GM21737 (cell line): ENCODE measurements around the gene TBXA2R.

ENCODE experiments used
- ATAC-seq: cut with Tn5 transposase; IDR thresholded peaks from one replicate; pipeline ENCODE4 v1.9.1; 2021; ENCODE audit warnings: mild to moderate bottlenecking, moderate library complexity; ENCODE audit not compliant: unreplicated experiment

The TBXA2R gene

GRCh38 chr19:3620817-3621547 lies 14.3 kb upstream of the TBXA2R start:
- no peak for ATAC-seq

- ATAC-seq, result no peak
These were observed 13.6 kb upstream of the TBXA2R start for GRCh38 chr19:3620145-3620816.

- no peak for ATAC-seq
These were observed 12.9 kb upstream of the TBXA2R start for GRCh38 chr19:3619631-3620012.

- no peak for ATAC-seq
These were observed 12.3 kb upstream of the TBXA2R start for GRCh38 chr19:3618811-3619630.

GRCh38 chr19:3618144-3618810 lies 11.6 kb upstream of the TBXA2R start:
- ATAC-seq, result no peak

GRCh38 chr19:3617463-3617862 lies 10.8 kb upstream of the TBXA2R start:
- ATAC-seq, result no peak

- ATAC-seq, result no peak
These were observed 9.0 kb upstream of the TBXA2R start for GRCh38 chr19:3615524-3616135.

GRCh38 chr19:3614858-3615505 lies 8.3 kb upstream of the TBXA2R start:
- ATAC-seq, result no peak

- ATAC-seq, result no peak
These were observed 7.4 kb upstream of the TBXA2R start for GRCh38 chr19:3613818-3614661.

- ATAC-seq, result no peak
These were observed 6.4 kb upstream of the TBXA2R start for GRCh38 chr19:3612901-3613741.

GRCh38 chr19:3612330-3612729 lies 5.7 kb upstream of the TBXA2R start:
- ATAC-seq, result no peak

GRCh38 chr19:3611841-3612240 lies 5.2 kb upstream of the TBXA2R start:
- no peak for ATAC-seq

- ATAC-seq, result no peak
These were observed 4.4 kb upstream of the TBXA2R start for GRCh38 chr19:3610745-3611717.

GRCh38 chr19:3609779-3610719 lies 3.4 kb upstream of the TBXA2R start:
- no peak for ATAC-seq

- no peak for ATAC-seq
These were observed 2.2 kb upstream of the TBXA2R start for GRCh38 chr19:3608750-3609322.

- no peak for ATAC-seq
These were observed 1.5 kb upstream of the TBXA2R start for GRCh38 chr19:3608079-3608641.
